Gastrocnemius medialis (tissue), 4 donors: ENCODE measurements around the gene ABCC12. TPM values are rescaled to one million over a fixed set of nuclear protein-coding genes. Genes with fewer than 3 reads are reported as not detected.

Experiments used
- ATAC-seq, 2 donors: fragments of 150-250 bp; one replicate each; pipeline ENCODE4 v1.9.1; 2016
- DNase-seq, 2 donors: peaks; one replicate each; pipeline ENCODE4 v3.0.0-alpha.2; 2019
- H3K27ac ChIP-seq, 4 donors: fragments of 200-600 bp; sonication (generic); 1 replicate in 1 of 4; 2 replicates in 3 of 4; pipeline ENCODE4 v1.5.1; 2016 to 2018; ENCODE audit warnings: mild to moderate bottlenecking in 2 of 4, moderate library complexity in 1 of 4
- H3K27me3 ChIP-seq, 3 donors: fragments of 200-600 bp; sonication (generic) in 2 of 3; 1 replicate in 1 of 3; 2 replicates in 2 of 3; pipeline versions ENCODE4 v1.5.1 to v1.6.0; 2016 to 2019; ENCODE audit warnings: mild to moderate bottlenecking in 1 of 3, moderate library complexity in 1 of 3
- H3K36me3 ChIP-seq, 2 donors: fragments of 200-600 bp; sonication (generic) in 1 of 2; one replicate each; pipeline ENCODE4 v1.5.1; 2017 to 2018
- H3K4me1 ChIP-seq, 2 donors: fragments of 200-600 bp; sonication (generic) in 1 of 2; one replicate each; pipeline ENCODE4 v1.5.1; 2016 to 2017; ENCODE audit warnings: mild to moderate bottlenecking in 2 of 2
- H3K4me3 ChIP-seq, 4 donors: fragments of 200-600 bp; sonication (generic) in 3 of 4; 1 replicate in 1 of 4; 2 replicates in 3 of 4; pipeline ENCODE4 v1.5.1; 2016 to 2019; ENCODE audit warnings: mild to moderate bottlenecking in 2 of 4
- H3K9me3 ChIP-seq, 3 donors: fragments of 200-600 bp; sonication (generic) in 2 of 3; 1 replicate in 1 of 3; 2 replicates in 2 of 3; pipeline ENCODE4 v1.5.1; 2016 to 2019
- CTCF ChIP-seq, 5 experiments: fragments of 450-650 bp in 3 of 5; fragments of 200-600 bp in 2 of 5; sonication (generic) in 2 of 5; IDR thresholded peaks in 4 of 5; conservative IDR thresholded peaks in 1 of 5; 1 replicate in 4 of 5; 2 replicates in 1 of 5; pipeline ENCODE4 v1.5.1; 2016 to 2019; ENCODE audit warnings: antibody characterized with exemption in 5 of 5, mild to moderate bottlenecking in 3 of 5, moderate library complexity in 3 of 5
- POLR2A ChIP-seq, 2 donors: fragments of 450-650 bp; IDR thresholded peaks; one replicate each; pipeline ENCODE4 v1.6.1; 2017; ENCODE audit warnings: antibody characterized with exemption in 2 of 2, mild to moderate bottlenecking in 2 of 2, moderate library complexity in 2 of 2
- in situ Hi-C, 4 donors: fragments of 200-750 bp; cut with MboI; loops; one replicate each; pipeline versions ENCODE4 v1.15.0 to v1.8.0; 2017; ENCODE audit warnings: low sequenced_read_pairs in 4 of 4
- intact Hi-C: fragments of 100-400 bp; cut with DNase I; formaldehyde crosslinking; loops from one replicate; pipeline ENCODE4 v1.15.1; 2023; ENCODE audit warnings: low total_unique reads
- total RNA-seq, 4 donors: library from RNA; depleted of rRNA; stranded (reverse); fragments of >200 nt; gene quantifications; one replicate each; pipeline versions ENCODE4 v1.1.0 to v1.2.3, GENCODE V29; 2016

ABCC12 gene
- total RNA-seq, 4 donors from 2014 or later = 0.15 to 0.40 (median 0.16) TPM; not detected in 1

- intact Hi-C loops = loop anchor here (2.0 kb wide), 1 partner anchor 26 kb away; no protein-coding TSS in a partner anchor
- Histone ChIP-seq H3K4me1 (peaks cover 14 to 16% of the 10 kb centered on the region in 2 donors), H3K4me3 (no peak overlapping the region), H3K36me3 (no peaks in the 10 kb centered on the region), H3K9me3 (no peaks in the 10 kb centered on the region), H3K27me3 (no peaks in the 10 kb centered on the region), H3K27ac (peak overlapping the region in 1 of 4 donors; percentile 43)
- in situ Hi-C loops = no loop called here
- DNase-seq (no peak), ATAC-seq (peak; percentile 64 to 81)
- TF ChIP-seq CTCF (IDR thresholded peaks at IDR 0.05 in 4 of 5, conservative IDR thresholded peaks at IDR 0.05 in 1 of 5) (no peak), POLR2A (IDR thresholded peaks at IDR 0.05) (no peak)
These were observed 43.2 kb downstream of the ABCC12 start for GRCh38 chr16:48112600-48112999.

DNA sequence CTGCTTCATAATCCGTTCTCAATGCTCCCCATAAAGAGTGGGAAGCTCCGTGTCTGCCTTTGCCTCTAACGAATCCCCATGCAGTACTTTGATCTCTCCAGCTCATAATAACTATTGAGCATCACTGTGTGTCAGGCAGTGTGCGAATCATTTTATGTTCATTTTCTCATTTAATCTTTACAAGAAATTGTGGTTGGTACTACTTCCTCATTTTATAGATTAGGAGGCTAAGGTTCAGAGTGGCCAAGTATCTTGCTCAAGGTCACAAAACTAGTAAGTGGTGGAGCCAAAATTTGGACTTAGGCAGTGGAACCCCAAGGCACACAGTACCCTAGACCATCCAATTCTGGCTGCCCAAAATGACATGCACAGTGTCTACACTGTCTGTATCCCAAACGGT, 44.8 kb downstream of the ABCC12 start:
- ATAC-seq = no peak
- no peaks in the 10 kb centered on the region for H3K36me3 ChIP-seq
- H3K27ac ChIP-seq = no peak overlapping the region
- DNase-seq = no peak
- no peaks in the 10 kb centered on the region for H3K27me3 ChIP-seq
- H3K9me3 ChIP-seq = no peaks in the 10 kb centered on the region
- intact Hi-C loops (no loop called here), in situ Hi-C loops (no loop called here)
- no peak for TF ChIP-seq CTCF (IDR thresholded peaks at IDR 0.05 in 4 of 5, conservative IDR thresholded peaks at IDR 0.05 in 1 of 5)
- no peak for TF ChIP-seq POLR2A (IDR thresholded peaks at IDR 0.05)
- peaks cover 14 to 16% of the 10 kb centered on the region in 2 donors for H3K4me1 ChIP-seq
- no peak overlapping the region for H3K4me3 ChIP-seq

GRCh38 chr16:48110000-48110399, 45.8 kb downstream of the ABCC12 start:
- Histone ChIP-seq H3K27ac (no peak overlapping the region), H3K4me3 (no peak overlapping the region), H3K4me1 (peaks cover 14 to 16% of the 10 kb centered on the region in 2 donors), H3K36me3 (no peaks in the 10 kb centered on the region), H3K9me3 (no peaks in the 10 kb centered on the region), H3K27me3 (no peaks in the 10 kb centered on the region)
- no peak for DNase-seq
- ATAC-seq = no peak
- TF ChIP-seq POLR2A (IDR thresholded peaks at IDR 0.05) (no peak), CTCF (IDR thresholded peaks at IDR 0.05 in 4 of 5, conservative IDR thresholded peaks at IDR 0.05 in 1 of 5) (no peak)
- in situ Hi-C loops = no loop called here
- intact Hi-C loops = no loop called here

DNA sequence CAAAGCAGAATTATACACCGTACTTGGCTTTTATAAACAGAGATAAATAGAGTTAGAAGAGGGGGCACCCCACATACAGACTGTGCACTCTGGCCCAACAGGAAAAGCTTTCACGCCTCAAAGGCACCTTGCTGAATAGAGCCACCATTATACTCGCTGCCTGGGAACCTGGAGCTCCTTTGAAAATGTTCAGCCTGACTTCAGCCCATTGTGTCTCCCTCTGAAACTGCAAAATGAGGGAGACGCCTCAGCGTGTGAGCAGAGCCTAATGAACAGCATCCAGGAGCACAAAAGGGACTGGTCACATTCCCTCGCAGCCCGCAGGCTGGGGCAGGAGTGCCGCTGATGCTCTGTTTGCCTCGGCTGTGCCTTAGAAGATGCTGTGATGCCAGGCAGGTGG, 46.3 kb downstream of the ABCC12 start:
- Histone ChIP-seq H3K27ac (no peak overlapping the region), H3K4me3 (no peak overlapping the region), H3K4me1 (peaks cover 14 to 16% of the 10 kb centered on the region in 2 donors), H3K36me3 (no peaks in the 10 kb centered on the region), H3K9me3 (no peaks in the 10 kb centered on the region), H3K27me3 (no peaks in the 10 kb centered on the region)
- TF ChIP-seq CTCF (IDR thresholded peaks at IDR 0.05 in 4 of 5, conservative IDR thresholded peaks at IDR 0.05 in 1 of 5) (no peak), POLR2A (IDR thresholded peaks at IDR 0.05) (no peak)
- ATAC-seq (no peak), DNase-seq (no peak)
- intact Hi-C loops = no loop called here
- in situ Hi-C loops = no loop called here

GRCh38 chr16:48106446-48106845, 49.3 kb downstream of the ABCC12 start:
- Histone ChIP-seq H3K27ac (no peak overlapping the region), H3K4me3 (no peak overlapping the region), H3K36me3 (no peaks in the 10 kb centered on the region), H3K9me3 (no peaks in the 10 kb centered on the region), H3K4me1 (peaks cover 6 to 16% of the 10 kb centered on the region in 2 donors), H3K27me3 (no peaks in the 10 kb centered on the region)
- in situ Hi-C loops (no loop called here), intact Hi-C loops (no loop called here)
- no peak for TF ChIP-seq POLR2A (IDR thresholded peaks at IDR 0.05)
- no peak for TF ChIP-seq CTCF (IDR thresholded peaks at IDR 0.05 in 4 of 5, conservative IDR thresholded peaks at IDR 0.05 in 1 of 5)
- DNase-seq = no peak
- ATAC-seq = no peak
